GM10248 (cell line): ENCODE measurements around the gene LCORL.
A peak's percentile ranks its signal among the peaks of the same experiment; 100 is the strongest.

Experiments used
- CTCF ChIA-PET: fragments of 300-600 bp; sonication (Branson Sonifier 250); formaldehyde crosslinking; extraction: SDS; loops from one replicate; lab custom pipeline; 2021; ENCODE audit warnings: antibody characterized with exemption; lab: Yijun Ruan, JAX
- POLR2A ChIA-PET: fragments of 350-650 bp; sonication (Branson Sonifier 250); formaldehyde crosslinking; extraction: SDS; loops from one replicate; lab custom pipeline; 2020; ENCODE audit warnings: antibody characterized with exemption; lab: Yijun Ruan, JAX
- DNase-seq: peaks from one replicate; pipeline ENCODE4 v3.0.0; 2012; ENCODE audit errors: extremely low spot score
- TF ChIP-seq, protein P1 (sequence below): IDR thresholded peaks from 2 replicates; pipeline ENCODE4 v1.5.1; 2012; ENCODE audit warnings: mild to moderate bottlenecking, low read depth; ENCODE audit errors: extremely low read depth, missing control alignments, control extremely low read depth

LCORL gene

DNA sequence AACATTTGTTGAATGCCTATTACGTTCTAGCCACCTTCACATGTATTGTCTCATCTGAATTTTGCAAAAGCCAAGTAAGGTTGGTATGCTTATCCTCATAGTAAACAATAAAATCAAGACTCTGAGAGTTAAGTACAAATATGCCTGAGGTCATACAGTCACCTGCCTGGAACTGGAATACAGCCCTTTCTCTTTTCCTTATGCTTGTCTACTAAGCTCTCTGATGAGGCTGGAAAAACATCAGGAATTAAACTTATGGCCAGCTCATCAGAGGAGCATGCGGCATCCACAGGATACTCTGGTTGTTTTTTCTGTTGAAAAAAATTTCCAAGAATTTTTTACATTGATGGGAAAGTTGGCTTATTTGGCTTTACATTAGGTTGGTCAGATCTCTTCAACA lies 175.3 kb downstream of the LCORL start:
- CTCF ChIA-PET: interaction anchor here (1.7 to 2.2 kb wide), 2 partner anchors 8 to 11 kb away, joined by 7 to 13 read pairs; no protein-coding TSS in a partner anchor
- TF ChIP-seq, protein P1, sequence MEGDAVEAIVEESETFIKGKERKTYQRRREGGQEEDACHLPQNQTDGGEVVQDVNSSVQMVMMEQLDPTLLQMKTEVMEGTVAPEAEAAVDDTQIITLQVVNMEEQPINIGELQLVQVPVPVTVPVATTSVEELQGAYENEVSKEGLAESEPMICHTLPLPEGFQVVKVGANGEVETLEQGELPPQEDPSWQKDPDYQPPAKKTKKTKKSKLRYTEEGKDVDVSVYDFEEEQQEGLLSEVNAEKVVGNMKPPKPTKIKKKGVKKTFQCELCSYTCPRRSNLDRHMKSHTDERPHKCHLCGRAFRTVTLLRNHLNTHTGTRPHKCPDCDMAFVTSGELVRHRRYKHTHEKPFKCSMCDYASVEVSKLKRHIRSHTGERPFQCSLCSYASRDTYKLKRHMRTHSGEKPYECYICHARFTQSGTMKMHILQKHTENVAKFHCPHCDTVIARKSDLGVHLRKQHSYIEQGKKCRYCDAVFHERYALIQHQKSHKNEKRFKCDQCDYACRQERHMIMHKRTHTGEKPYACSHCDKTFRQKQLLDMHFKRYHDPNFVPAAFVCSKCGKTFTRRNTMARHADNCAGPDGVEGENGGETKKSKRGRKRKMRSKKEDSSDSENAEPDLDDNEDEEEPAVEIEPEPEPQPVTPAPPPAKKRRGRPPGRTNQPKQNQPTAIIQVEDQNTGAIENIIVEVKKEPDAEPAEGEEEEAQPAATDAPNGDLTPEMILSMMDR: no peak
- POLR2A ChIA-PET: no interaction called here
- DNase-seq: no peak

DNA sequence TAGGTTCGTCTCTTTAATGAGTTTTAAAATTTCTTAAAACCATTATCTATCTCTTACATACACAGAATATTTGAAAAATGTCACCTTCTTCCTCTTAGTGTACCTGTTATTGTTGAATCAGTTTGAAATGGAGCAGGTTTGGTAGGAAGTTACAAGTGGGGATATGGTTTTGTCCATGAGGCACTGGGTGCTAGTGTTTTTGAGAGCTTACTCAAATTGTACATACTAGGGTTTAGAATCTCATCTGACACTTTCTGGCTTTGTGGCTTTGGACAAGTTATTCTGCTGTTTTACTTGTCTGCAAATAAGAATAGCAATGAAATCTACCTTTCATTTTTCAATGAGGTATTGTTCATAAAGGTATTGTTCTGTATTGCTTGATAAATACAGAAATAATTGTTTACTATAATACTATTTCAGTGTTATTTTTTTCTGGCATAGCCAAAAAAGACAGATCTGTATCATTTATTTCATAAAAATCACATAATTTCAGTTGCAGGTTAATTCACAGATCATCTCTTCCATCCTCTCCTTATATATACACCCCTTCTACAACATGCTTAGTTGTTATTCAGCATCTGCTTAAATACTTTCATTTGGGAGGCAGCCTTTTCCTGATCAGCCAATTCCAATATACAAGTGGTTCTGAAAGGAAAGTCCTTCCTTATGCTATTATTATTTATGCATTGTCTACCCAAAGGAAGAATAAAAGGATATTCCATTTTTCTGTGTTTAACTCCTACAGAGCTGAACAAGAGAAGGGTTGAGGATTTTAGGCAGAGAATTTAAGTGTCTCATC lies 197.5 kb downstream of the LCORL start:
- ChIA-PET CTCF (no interaction called here), POLR2A (no interaction called here)
- DNase-seq: no peak
- TF ChIP-seq, protein P1: no peak

DNA sequence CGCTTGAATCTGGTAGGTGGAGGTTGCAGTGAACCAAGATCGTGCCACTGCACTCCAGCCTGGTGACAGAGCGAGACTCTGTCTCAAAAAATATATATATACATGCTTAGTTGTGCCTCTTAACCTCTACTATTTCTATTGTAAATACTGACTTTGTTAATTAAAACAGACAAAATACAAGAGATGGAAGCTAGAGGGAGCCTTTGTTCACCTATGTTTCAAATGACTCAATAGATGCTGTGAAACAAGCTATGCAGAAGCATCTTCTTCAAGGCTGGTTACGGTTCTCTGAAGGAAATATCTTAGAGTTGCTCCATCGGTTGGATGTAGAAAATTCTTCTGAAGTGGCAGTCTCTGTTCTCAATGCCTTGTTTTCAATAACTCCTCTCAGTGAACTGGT lies 204.5 kb downstream of the LCORL start:
- peak; percentile 30 for DNase-seq
- CTCF ChIA-PET: interaction anchor here (0.6 to 4.0 kb wide), 41 partner anchors 10 to 778 kb away, joined by 3 to 54 read pairs (median 5); partner anchors contain the start of genes LCORL and MED28
- TF ChIP-seq, protein P1: peak; percentile 57
- POLR2A ChIA-PET: interaction anchor here (1.1 kb wide), 1 partner anchor 10 kb away, joined by 8 read pairs; no protein-coding TSS in a partner anchor

DNA sequence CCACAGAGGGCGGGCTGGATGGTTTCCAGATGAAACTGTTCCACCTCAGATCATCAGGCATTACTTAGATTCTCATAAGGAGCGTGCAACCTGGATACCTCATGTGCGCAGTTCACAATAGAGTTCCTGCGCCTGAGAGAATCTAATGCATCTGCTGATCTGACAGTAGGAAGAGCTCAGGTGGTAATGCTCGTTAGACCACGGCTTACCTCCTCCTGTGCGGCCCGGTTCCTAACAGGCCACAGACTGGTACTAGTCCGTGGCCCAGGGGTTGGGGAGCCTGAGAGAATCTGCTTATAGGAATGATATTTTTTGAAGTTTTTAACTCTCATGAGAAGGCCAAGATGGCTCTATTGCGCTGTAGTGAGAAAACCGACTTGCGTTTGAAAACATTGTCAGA lies 205.4 kb downstream of the LCORL start:
- CTCF ChIA-PET: interaction anchor here (0.8 to 4.0 kb wide), 23 partner anchors 9 to 779 kb away, joined by 3 to 54 read pairs (median 6); partner anchors contain the start of gene LCORL
- no peak for DNase-seq
- TF ChIP-seq, protein P1: no peak
- POLR2A ChIA-PET: no interaction called here

DNA sequence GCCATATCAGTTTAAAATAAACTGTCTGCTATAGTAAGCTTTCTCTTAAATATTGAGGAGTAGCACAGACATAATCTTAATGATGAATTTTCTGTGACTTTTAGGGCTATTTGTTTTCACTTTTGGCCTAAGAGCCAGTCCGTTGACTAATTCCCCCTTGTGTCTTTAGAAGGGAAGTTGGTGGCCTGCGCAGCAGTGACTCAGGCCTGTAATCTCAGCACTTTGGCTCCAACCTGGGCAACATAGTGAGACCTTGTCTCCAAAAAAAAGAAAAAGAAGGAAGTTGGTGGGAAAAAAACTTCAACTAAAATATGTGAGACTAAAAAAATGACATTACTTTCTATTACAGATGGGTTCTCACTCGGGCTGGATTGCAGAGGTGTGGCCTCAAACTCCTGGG lies 207.4 kb downstream of the LCORL start:
- POLR2A ChIA-PET: no interaction called here
- TF ChIP-seq, protein P1: no peak
- no peak for DNase-seq
- CTCF ChIA-PET: interaction anchor here (4.0 kb wide), 1 partner anchor 553 kb away, joined by 54 read pairs; no protein-coding TSS in a partner anchor

DNA sequence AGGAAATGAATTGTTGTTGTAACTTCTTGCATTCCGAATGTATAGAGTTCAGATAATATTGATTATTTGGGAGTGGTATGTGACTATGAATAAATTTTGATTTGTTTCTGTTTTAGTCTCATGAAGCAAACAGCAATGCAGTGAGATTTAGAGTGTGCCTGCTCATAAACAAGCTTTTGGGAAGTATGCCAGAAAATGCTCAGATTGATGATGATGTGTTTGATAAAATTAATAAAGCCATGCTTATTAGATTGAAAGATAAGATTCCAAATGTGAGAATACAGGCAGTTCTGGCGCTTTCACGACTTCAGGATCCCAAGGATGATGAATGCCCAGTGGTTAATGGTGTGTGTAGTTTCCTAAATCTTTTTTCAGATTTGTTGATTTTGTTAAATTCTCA lies 208.8 kb downstream of the LCORL start:
- no peak for DNase-seq
- CTCF ChIA-PET: no interaction called here
- POLR2A ChIA-PET: no interaction called here
- TF ChIP-seq, protein P1: no peak
